HCT116 (cell line): ENCODE measurements around the gene WWP2. TPM values are rescaled to one million over a fixed set of nuclear protein-coding genes. Genes with fewer than 3 reads are reported as not detected.

Experiments used
- ATAC-seq: fragments of 200-7000 bp; cut with Tn5 transposase; 2 replicates; pipeline ENCODE4 v1.9.1; 2020; ENCODE audit warnings: mild to moderate bottlenecking, moderate library complexity
- BruUV-seq: library from RNA; stranded (reverse); fragments of 400-500 nt; replicated peaks from 2 replicates; lab custom pipeline; 2021; lab: Mats Ljungman, UMichigan
- CTCF ChIA-PET: fragments of 300-600 bp; sonication (Branson Sonifier 250); formaldehyde crosslinking; loops from one replicate; lab custom pipeline; 2021; ENCODE audit warnings: antibody characterized with exemption; lab: Charles Lee
- POLR2A ChIA-PET: fragments of 300-600, 350-600 bp; sonication (Branson Sonifier 250); formaldehyde crosslinking; loops from one replicate; lab custom pipeline; 2021; ENCODE audit warnings: antibody characterized with exemption; lab: Charles Lee
- RAD21 ChIA-PET, 2 experiments: fragments of 300-600 bp; sonication (Branson Sonifier 250); formaldehyde crosslinking; loops; one replicate each; lab custom pipeline; 2023; ENCODE audit warnings: low total read pairs in 2 of 2; ENCODE audit not compliant: uncharacterized antibody in 2 of 2, unreplicated experiment in 2 of 2, low non-redundant PET in 1 of 2; lab: Charles Lee
- DNase-seq: peaks from one replicate; pipeline ENCODE4 v3.0.0-alpha.2; 2010; ENCODE audit warnings: low read depth, low spot score
- H2AFZ ChIP-seq: fragments of 200-600 bp; shearing (Covaris generic), sonication (generic); 2 replicates; pipeline ENCODE4 v1.6.1; 2017; ENCODE audit warnings: low read depth, mixed run types, mixed read lengths, antibody characterized with exemption, low read length; ENCODE audit not compliant: poor library complexity, severe bottlenecking
- H3K27ac ChIP-seq: 2 replicates; pipeline ENCODE4 v1.5.1; 2012; ENCODE audit warnings: low read depth, low read length
- H3K27me3 ChIP-seq: fragments of 200-600 bp; sonication (generic); 2 replicates; pipeline ENCODE4 v1.6.1; 2016; ENCODE audit warnings: mixed run types, low read length, mixed read lengths; ENCODE audit not compliant: insufficient read depth
- H3K36me3 ChIP-seq, 2 experiments: fragments of 200-500 bp in 1 of 2; fragments of 200-600 bp in 1 of 2; sonication (Bioruptor generic) in 1 of 2; sonication (generic) in 1 of 2; 2 replicates each; pipeline versions ENCODE4 v1.5.1 to v1.6.1; 2014 to 2016; ENCODE audit warnings: low read length in 2 of 2, inconsistent platforms in 1 of 2, mixed read lengths in 1 of 2, mixed run types in 1 of 2; ENCODE audit not compliant: insufficient read depth in 2 of 2, control insufficient read depth in 1 of 2
- H3K4me1 ChIP-seq, 2 experiments: fragments of 200-600 bp in 1 of 2; sonication (generic) in 1 of 2; 2 replicates each; pipeline versions ENCODE4 v1.5.1 to v1.6.1; 2012 to 2017; ENCODE audit warnings: low read length in 2 of 2, inconsistent platforms in 1 of 2, mild to moderate bottlenecking in 1 of 2, mixed read lengths in 1 of 2, mixed run types in 1 of 2, moderate library complexity in 1 of 2; ENCODE audit not compliant: insufficient read depth in 2 of 2, control insufficient read depth in 1 of 2
- H3K4me2 ChIP-seq: fragments of 200-600 bp; sonication (generic); 2 replicates; pipeline ENCODE4 v1.6.1; 2017; ENCODE audit warnings: mixed run types, low read length, mixed read lengths
- H3K4me3 ChIP-seq, 2 experiments: fragments of 200-600 bp in 1 of 2; sonication (generic) in 1 of 2; replicated peaks in 1 of 2; 2 replicates each; pipeline ENCODE4 v1.5.1; 2011 to 2016; ENCODE audit warnings: low read length in 2 of 2, control low read depth in 1 of 2, low read depth in 1 of 2, mild to moderate bottlenecking in 1 of 2, mixed read lengths in 1 of 2, mixed run types in 1 of 2
- H3K79me2 ChIP-seq: fragments of 200-600 bp; sonication (generic); 2 replicates; pipeline ENCODE4 v1.6.1; 2017; ENCODE audit warnings: mild to moderate bottlenecking, mixed run types, low read length, moderate library complexity, mixed read lengths; ENCODE audit not compliant: insufficient read depth
- H3K9ac ChIP-seq: fragments of 200-600 bp; sonication (generic); 2 replicates; pipeline ENCODE4 v1.6.1; 2016; ENCODE audit warnings: low read length, mixed read lengths
- H3K9me2 ChIP-seq: fragments of 200-600 bp; sonication (generic), shearing (Covaris generic); 2 replicates; pipeline ENCODE4 v1.6.1; 2017; ENCODE audit warnings: mixed run types, mild to moderate bottlenecking, moderate library complexity; ENCODE audit not compliant: insufficient read depth
- H3K9me3 ChIP-seq, 2 experiments: fragments of 200-500 bp in 1 of 2; fragments of 200-600 bp in 1 of 2; sonication (Bioruptor generic) in 1 of 2; sonication (generic) in 1 of 2; 2 replicates each; pipeline ENCODE4 v1.6.1; 2014 to 2017; ENCODE audit warnings: low read length in 2 of 2, mixed read lengths in 2 of 2, inconsistent platforms in 1 of 2, low read depth in 1 of 2, mild to moderate bottlenecking in 1 of 2, mixed run types in 1 of 2, moderate library complexity in 1 of 2; ENCODE audit not compliant: control insufficient read depth in 1 of 2, insufficient read depth in 1 of 2
- H4K20me1 ChIP-seq: fragments of 200-600 bp; sonication (generic), shearing (Covaris generic); 2 replicates; pipeline ENCODE4 v1.6.1; 2017; ENCODE audit warnings: mixed run types, mild to moderate bottlenecking, moderate library complexity; ENCODE audit not compliant: insufficient read depth
- ATF3 ChIP-seq: IDR thresholded peaks from 2 replicates; pipeline ENCODE4 v1.6.1; 2012
- CEBPB ChIP-seq: IDR thresholded peaks from 2 replicates; pipeline ENCODE4 v1.6.1; 2012; ENCODE audit warnings: low read depth
- CTCF ChIP-seq, 3 experiments: fragments of 200-600 bp in 1 of 3; sonication (generic) in 1 of 3; IDR thresholded peaks in 2 of 3; conservative IDR thresholded peaks in 1 of 3; 2 replicates each; pipeline ENCODE4 v1.5.1; 2012 to 2017; ENCODE audit warnings: low read depth in 2 of 3, low read length in 2 of 3, antibody characterized with exemption in 1 of 3, borderline replicate concordance in 1 of 3, control low read depth in 1 of 3, mild to moderate bottlenecking in 1 of 3, mixed read lengths in 1 of 3, mixed run types in 1 of 3, moderate library complexity in 1 of 3; ENCODE audit not compliant: insufficient read depth in 1 of 3
- EGR1 ChIP-seq: IDR thresholded peaks from 2 replicates; pipeline ENCODE4 v1.6.1; 2012; ENCODE audit warnings: low read depth
- ELF1 ChIP-seq: IDR thresholded peaks from 2 replicates; pipeline ENCODE4 v1.6.1; 2012; ENCODE audit warnings: low read depth, borderline replicate concordance
- EZH2phosphoT487 ChIP-seq: fragments of 200-600 bp; IDR thresholded peaks from 2 replicates; pipeline ENCODE4 v1.6.1; 2018; ENCODE audit warnings: antibody characterized with exemption, borderline replicate concordance
- FOSL1 ChIP-seq: IDR thresholded peaks from 2 replicates; pipeline ENCODE4 v1.6.1; 2012; ENCODE audit warnings: low read depth
- POLR2A ChIP-seq: IDR thresholded peaks from 2 replicates; pipeline ENCODE4 v1.7.0; 2011; ENCODE audit warnings: borderline replicate concordance; ENCODE audit not compliant: insufficient read depth, insufficient read length; ENCODE audit errors: extremely low read depth
- POLR2AphosphoS5 ChIP-seq: IDR thresholded peaks from 2 replicates; pipeline ENCODE4 v1.6.1; 2011; ENCODE audit warnings: mild to moderate bottlenecking, low read depth, low read length, moderate library complexity
- RAD21 ChIP-seq: IDR thresholded peaks from 2 replicates; pipeline ENCODE4 v1.6.1; 2012; ENCODE audit warnings: low read depth, mild to moderate bottlenecking
- REST ChIP-seq: IDR thresholded peaks from 2 replicates; pipeline ENCODE4 v1.6.1; 2012; ENCODE audit warnings: low read depth
- SIN3A ChIP-seq: IDR thresholded peaks from 2 replicates; pipeline ENCODE4 v1.6.1; 2012; ENCODE audit warnings: low read depth
- SP1 ChIP-seq: IDR thresholded peaks from 2 replicates; pipeline ENCODE4 v1.6.1; 2012; ENCODE audit warnings: low read depth
- SRF ChIP-seq: IDR thresholded peaks from 2 replicates; pipeline ENCODE4 v1.6.1; 2012; ENCODE audit warnings: low read depth
- TCF7L2 ChIP-seq: IDR thresholded peaks from 2 replicates; pipeline ENCODE4 v1.7.0; 2011; ENCODE audit warnings: borderline replicate concordance, inconsistent platforms; ENCODE audit not compliant: insufficient read depth, insufficient read length; ENCODE audit errors: extremely low read depth
- YY1 ChIP-seq: IDR thresholded peaks from 2 replicates; pipeline ENCODE4 v1.6.1; 2011; ENCODE audit warnings: low read length, low read depth, moderate library complexity, mild to moderate bottlenecking; ENCODE audit not compliant: insufficient replicate concordance; ENCODE audit errors: extremely low read depth
- ZFX ChIP-seq: fragments of 450-650 bp; IDR thresholded peaks from 2 replicates; pipeline ENCODE4 v1.6.1; 2017
- ZNF274 ChIP-seq: fragments of 200-500 bp; sonication (Bioruptor generic); IDR thresholded peaks from 2 replicates; pipeline ENCODE4 v1.6.1; 2014; ENCODE audit warnings: mild to moderate bottlenecking, low read depth, low read length, inconsistent platforms
- intact Hi-C: fragments of 100-400 bp; cut with micrococcal nuclease; formaldehyde crosslinking; loops from 2 replicates; pipeline ENCODE4 v1.10.0; 2022
- total RNA-seq: library from RNA; stranded (reverse); gene quantifications from one replicate; pipeline ENCODE4 v1.2.1, GENCODE V29; 2021; ENCODE audit not compliant: unreplicated experiment
- TF ChIP-seq, protein P1 (sequence below): IDR thresholded peaks from 2 replicates; pipeline ENCODE4 v1.6.1; 2012
- TF ChIP-seq, protein P2 (sequence below): IDR thresholded peaks from 2 replicates; pipeline ENCODE4 v1.6.1; 2011; ENCODE audit warnings: mild to moderate bottlenecking, low read length, moderate library complexity; ENCODE audit not compliant: insufficient replicate concordance; ENCODE audit errors: extremely low read depth

The WWP2 gene
- total RNA-seq, 1 experiment from 2014 or later: 44.2 TPM

- ATAC-seq (no peak), DNase-seq (no peak)
- H3K4me2 ChIP-seq: peak overlapping the region; percentile 23
- intact Hi-C loops: no loop called here
- RAD21 ChIA-PET: no interaction called here
- CTCF ChIA-PET: interaction anchor here (0.8 kb wide), 1 partner anchor 13 kb away, joined by 4 read pairs; no protein-coding TSS in a partner anchor
- H3K79me2 ChIP-seq: no peaks in the 10 kb centered on the region
- no peak overlapping the region for H3K9ac ChIP-seq
- POLR2A ChIA-PET: no interaction called here
- no peaks in the 10 kb centered on the region for H3K27me3 ChIP-seq
- no peaks in the 10 kb centered on the region for H3K36me3 ChIP-seq
- H3K9me3 ChIP-seq: no peaks in the 10 kb centered on the region
- TF ChIP-seq SP1 (no peak), ZNF274 (no peak), REST (no peak), ATF3 (no peak), POLR2AphosphoS5 (no peak), ELF1 (no peak), POLR2A (no peak), TCF7L2 (no peak), EGR1 (no peak), EZH2phosphoT487 (no peak), ZFX (no peak), YY1 (no peak), RAD21 (no peak), FOSL1 (no peak), SRF (no peak), SIN3A (no peak), CTCF (IDR thresholded peaks at IDR 0.05 in 2 of 3, conservative IDR thresholded peaks at IDR 0.05 in 1 of 3; ENCODE audit: borderline replicate concordance in 1 of 3, insufficient read depth in 1 of 3, low read depth in 2 of 3, low read length in 2 of 3) (no peak), CEBPB (no peak)
- TF ChIP-seq, protein P1, sequence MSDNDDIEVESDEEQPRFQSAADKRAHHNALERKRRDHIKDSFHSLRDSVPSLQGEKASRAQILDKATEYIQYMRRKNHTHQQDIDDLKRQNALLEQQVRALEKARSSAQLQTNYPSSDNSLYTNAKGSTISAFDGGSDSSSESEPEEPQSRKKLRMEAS: no peak
- TF ChIP-seq, protein P2, sequence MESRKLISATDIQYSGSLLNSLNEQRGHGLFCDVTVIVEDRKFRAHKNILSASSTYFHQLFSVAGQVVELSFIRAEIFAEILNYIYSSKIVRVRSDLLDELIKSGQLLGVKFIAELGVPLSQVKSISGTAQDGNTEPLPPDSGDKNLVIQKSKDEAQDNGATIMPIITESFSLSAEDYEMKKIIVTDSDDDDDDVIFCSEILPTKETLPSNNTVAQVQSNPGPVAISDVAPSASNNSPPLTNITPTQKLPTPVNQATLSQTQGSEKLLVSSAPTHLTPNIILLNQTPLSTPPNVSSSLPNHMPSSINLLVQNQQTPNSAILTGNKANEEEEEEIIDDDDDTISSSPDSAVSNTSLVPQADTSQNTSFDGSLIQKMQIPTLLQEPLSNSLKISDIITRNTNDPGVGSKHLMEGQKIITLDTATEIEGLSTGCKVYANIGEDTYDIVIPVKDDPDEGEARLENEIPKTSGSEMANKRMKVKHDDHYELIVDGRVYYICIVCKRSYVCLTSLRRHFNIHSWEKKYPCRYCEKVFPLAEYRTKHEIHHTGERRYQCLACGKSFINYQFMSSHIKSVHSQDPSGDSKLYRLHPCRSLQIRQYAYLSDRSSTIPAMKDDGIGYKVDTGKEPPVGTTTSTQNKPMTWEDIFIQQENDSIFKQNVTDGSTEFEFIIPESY: no peak
- H3K9me2 ChIP-seq: no peaks in the 10 kb centered on the region
- no peak overlapping the region for H3K27ac ChIP-seq
- no peak overlapping the region for H3K4me3 ChIP-seq
- BruUV-seq: no TSS peak
- H2AFZ ChIP-seq: no peak overlapping the region
- no peaks in the 10 kb centered on the region for H4K20me1 ChIP-seq
- peaks cover 0 to 11% of the 10 kb centered on the region in 2 experiments; a peak in 2 of 4 replicates for H3K4me1 ChIP-seq
These were observed 155.2 kb downstream of the WWP2 start for GRCh38 chr16:69917311-69917710.
